GM18507 (cell line): ENCODE data around the gene RXRB.

ENCODE experiments used
- DNase-seq: peaks from one replicate; pipeline ENCODE4 v3.0.0; 2011; ENCODE audit warnings: low read depth; ENCODE audit not compliant: insufficient read length; ENCODE audit errors: extremely low spot score
- FAIRE-seq: peaks from 2 replicates; lab custom pipeline; 2011; peaks lifted over from hg19 to GRCh38; lab: Jason Lieb, UNC

The RXRB gene

DNA sequence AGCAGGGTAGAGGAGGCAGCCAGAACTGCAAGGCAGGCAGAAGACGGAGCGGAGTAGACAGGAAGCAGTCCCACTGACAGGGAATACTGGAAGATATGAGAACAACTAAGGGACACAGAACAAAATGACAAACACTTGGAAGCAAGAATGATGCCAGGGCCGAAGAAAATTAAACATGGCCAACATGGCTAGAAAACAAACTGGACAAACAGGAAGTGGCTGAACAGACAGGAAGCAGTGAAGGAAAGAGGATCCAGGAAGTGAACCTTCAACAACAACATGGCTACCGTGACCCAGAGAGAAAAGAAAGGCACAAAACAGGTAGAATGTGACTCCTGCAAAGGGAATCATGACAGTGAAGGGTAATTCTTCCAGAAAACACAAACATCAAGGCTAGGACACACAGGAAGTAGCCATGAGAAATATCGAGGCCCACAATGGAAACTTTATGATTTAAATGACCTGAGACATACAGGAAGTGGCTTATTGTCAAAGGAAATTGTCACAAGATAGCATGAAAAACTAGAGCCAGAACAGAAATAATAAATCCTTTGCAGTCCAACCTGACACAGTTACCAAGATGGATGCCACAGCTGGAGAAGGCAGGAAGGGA is 17.3 kb downstream of the RXRB start:
- DNase-seq (no peak), FAIRE-seq (peak; percentile 67)

DNA sequence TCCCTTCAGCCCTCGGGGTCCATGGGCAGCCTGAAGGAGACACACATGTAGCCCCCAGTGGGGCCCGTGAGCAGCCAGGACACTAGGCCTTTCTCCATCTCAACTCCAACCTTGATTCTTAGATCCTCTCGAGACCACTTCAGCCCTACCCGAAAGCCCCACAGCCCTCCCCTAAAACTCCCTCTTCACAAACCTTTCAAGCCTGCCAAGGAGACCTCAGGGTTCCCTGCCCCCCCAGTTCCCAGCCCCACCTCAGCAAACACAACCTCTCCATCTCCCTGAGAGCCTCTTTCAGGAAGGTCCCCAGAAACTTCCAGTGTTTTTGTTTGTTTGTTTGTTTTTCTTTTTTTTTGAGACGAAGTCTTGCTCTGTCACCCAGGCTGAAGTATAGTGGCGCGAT is 19.3 kb downstream of the RXRB start:
- DNase-seq (no peak), FAIRE-seq (no peak)

GRCh38 chr6:33178755-33179475 is 21.6 kb downstream of the RXRB start:
- DNase-seq, result no peak
- FAIRE-seq, result no peak

DNA sequence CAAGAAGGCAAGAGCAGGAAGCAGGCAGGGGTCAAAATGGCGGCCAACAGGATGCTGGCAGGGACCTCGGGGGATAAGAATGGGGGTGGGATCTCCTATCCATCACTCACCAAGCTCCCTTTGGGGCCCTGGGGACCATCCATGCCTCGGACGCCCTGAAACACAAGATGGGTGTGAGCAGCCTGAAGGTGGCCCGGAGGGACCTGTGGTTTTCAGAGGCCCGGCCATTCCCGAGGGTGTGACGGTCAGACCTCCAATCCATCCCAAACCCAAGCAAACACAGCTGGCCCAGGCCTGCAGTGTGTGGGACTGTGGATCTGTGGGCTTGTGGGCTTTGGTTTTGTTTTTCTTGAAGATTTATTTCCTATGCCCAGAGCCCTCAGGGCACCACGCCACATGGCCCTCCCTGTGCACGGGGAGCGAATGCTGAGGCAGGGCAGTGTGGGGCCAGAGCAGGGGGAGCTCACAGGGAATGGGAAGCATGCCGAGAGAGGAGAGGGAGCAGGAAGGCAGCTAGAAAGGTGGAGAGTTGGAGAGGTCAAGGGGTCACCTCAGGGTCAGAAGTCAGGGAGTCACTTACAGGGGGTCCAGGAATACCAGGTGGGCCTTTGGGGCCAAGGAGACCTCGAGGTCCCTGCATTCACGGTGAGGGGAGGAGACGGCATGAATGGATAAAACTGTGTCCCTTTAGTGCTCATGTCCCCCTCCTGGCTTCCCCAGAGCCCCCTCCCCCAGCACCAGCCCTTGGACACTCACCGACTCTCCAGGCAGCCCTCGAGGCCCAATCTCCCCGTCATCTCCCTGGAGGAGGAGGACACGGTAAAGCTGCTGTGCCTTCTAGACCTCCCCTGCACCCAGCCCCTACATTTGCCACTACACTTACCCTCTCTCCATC is 22.7 kb downstream of the RXRB start:
- FAIRE-seq (no peak), DNase-seq (no peak)

DNA sequence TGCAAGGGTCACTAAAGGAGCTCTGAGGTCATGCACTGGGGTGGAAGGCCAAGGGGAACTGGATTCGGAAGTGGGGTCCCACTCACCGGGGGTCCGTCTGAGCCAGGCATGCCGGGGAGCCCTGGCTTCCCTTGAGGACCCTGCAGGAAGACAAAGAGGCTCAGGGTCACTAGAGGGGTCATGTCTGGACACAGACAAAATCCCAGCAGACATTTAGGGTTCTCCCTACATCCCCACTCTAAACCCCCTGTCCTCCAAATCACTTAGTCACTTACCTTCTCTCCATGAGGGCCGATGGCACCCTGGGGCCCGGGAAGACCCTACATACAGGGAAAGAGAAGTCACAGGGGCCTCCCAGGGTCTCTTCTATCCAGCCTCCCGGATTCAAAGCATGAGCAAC is 23.6 kb downstream of the RXRB start:
- DNase-seq, result no peak
- no peak for FAIRE-seq

GRCh38 chr6:33175436-33176069 is 24.9 kb downstream of the RXRB start:
- DNase-seq (no peak), FAIRE-seq (no peak)

DNA sequence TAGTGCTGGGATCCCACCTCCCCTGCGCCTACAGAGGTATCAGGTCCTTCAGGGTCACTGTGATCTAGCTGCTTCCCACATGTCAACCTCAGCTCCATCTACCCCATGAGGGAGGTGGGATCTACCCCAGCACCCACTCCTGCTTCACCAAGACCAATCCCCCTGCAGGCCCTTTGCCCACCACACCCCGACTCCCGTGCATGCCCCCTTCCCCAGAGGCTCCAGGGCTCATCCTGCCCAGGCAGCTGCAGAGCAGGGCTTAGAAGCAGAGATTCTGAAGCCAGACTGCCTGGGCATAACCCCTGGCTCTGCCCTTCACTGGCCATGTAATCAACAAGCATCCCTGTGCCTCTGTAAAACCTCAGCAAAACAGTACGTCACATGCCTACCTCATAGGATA is 25.7 kb downstream of the RXRB start:
- DNase-seq (no peak), FAIRE-seq (no peak)

GRCh38 chr6:33173535-33174180 is 26.8 kb downstream of the RXRB start:
- DNase-seq, result no peak
- FAIRE-seq, result no peak

- FAIRE-seq, result peak; percentile 82
- peak; percentile 47 for DNase-seq
Observed at GRCh38 chr6:33172688-33173534, 27.6 kb downstream of the RXRB start.

- no peak for DNase-seq
Observed at GRCh38 chr6:33171880-33172687, 28.4 kb downstream of the RXRB start.

DNA sequence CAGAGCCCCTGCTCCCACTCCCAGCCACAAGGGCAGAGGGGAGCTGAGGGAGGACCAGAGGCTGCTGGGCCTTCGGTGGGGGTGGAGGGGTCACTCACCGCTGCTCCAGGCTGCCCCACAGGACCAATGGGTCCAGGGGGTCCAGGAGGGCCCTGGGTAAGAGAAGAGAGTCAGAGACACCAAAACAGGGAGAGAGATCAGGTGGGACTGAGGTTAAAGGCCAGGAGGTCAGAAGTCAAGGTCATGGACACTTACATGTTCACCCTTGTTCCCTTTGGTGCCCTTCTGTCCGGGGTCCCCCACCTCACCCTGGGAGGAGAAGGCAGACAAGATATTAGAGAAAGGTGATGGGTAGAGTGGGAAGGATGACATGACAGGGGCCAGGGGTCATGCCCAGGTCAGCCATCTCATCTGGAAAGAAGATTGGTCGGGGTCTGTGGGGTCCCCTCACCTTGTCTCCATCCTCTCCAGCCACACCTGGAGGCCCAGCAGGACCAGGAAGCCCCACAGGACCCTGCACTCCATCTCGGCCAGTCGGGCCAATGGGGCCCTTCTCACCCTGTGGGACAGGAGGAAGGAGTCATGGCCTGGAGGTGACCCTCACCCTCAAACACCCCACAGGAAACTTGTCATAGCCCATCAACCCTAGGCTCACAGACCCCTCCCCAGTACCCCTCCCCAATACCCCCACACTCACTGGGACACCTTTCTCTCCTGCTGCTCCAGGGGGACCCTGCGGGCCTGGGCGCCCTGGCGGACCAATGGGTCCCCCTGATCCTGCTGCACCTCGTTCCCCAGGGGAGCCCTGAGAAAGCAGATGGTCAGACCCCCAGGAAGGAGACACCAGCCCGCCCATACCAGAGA is 29.2 kb downstream of the RXRB start:
- FAIRE-seq, result no peak
- no peak for DNase-seq

More at GRCh38 chr6:33171880-33172687, 28.4 kb downstream of the RXRB start:
- no peak for FAIRE-seq

- FAIRE-seq (peak; percentile 83), DNase-seq (peak; percentile 57)
Observed at GRCh38 chr6:33170176-33171015, 30.1 kb downstream of the RXRB start.

- FAIRE-seq, result peak; percentile 39
- DNase-seq, result no peak
Observed at GRCh38 chr6:33169291-33170175, 30.9 kb downstream of the RXRB start.

DNA sequence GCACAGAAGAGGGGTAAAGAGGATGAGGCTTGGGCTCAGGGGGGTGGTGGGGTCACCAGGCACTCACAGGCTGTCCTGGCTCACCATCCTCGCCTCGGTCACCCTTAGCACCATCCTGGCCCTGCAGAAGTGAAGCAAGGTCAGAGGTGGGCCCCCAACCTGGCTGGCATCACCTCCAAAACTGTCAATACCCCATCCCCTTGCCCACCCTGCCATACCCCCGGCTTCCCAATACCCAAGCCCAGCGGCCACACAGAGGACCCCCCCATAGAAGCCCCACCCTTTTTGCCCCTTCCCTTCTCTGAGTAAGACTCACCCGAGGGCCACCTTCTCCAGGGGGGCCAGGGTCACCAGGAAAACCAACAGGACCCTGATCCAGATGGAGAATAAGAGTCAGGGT is 31.8 kb downstream of the RXRB start:
- no peak for FAIRE-seq
- no peak for DNase-seq

DNA sequence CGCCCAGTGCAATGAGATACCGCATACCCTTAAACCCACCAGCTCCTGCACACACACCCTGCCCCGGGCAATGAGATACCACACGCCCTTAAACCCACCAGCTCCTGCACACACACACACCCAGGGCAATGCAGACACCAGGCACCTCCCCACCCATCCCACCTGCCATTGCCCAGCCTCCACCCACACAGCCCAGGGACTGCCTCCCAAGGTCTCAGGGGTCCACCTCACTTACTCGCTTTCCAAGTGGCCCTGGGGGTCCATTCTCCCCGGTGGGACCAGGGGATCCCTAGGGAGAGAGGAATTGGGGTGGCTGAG is 32.2 kb downstream of the RXRB start:
- no peak for DNase-seq
- FAIRE-seq, result no peak
